HuH-7 (cell line): ENCODE results near the gene SWI5.

ENCODE experiments used
- DNase-seq: peaks from one replicate; pipeline ENCODE4 v3.0.0; 2011; ENCODE audit warnings: low spot score

Gene SWI5

DNA sequence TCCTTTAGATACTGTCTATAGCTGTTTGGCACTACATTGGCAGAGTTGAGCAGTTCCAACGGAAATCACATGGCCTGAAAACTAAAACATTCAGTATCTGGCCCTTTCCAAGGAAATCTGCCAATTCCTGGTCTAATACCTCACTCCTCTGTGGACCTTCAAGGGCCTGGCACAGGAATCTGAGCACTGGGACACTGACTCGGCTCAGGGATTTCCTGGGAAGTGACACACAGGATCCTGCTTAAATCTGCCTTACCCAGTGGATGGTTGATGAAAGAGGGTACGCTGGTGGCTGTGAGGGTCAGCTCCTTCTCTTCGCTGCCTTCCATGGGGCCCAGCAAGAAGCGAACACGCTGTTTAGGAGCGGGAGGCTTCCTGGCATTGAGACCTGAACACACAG, 45.3 kb downstream of the SWI5 start:
- DNase-seq, result no peak

DNA sequence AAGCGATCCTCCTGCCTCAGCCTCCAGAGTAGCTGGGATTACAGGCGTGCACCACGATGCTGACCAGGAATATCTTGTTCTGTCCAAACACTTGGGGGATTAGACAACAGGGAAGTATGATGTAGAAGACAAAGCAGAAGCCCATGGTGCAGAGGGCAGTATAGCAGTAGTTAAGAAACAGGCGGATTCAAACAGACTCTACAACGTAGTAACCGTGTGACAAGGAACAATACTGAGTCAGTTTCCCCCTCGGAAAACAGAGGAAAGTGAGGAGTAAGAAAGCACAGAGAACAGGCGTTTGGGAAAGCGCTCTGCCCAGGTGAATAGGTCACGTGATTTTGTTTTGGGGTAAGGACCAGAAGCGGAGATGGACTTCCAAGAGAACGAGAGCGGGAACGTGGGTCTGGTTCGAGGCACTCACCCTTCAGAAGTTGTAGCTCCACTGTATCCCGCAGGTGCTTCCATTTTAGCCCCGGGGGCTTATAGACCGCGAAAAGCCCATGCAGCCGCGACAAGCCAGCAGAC, 45.9 kb downstream of the SWI5 start:
- DNase-seq, result no peak

DNA sequence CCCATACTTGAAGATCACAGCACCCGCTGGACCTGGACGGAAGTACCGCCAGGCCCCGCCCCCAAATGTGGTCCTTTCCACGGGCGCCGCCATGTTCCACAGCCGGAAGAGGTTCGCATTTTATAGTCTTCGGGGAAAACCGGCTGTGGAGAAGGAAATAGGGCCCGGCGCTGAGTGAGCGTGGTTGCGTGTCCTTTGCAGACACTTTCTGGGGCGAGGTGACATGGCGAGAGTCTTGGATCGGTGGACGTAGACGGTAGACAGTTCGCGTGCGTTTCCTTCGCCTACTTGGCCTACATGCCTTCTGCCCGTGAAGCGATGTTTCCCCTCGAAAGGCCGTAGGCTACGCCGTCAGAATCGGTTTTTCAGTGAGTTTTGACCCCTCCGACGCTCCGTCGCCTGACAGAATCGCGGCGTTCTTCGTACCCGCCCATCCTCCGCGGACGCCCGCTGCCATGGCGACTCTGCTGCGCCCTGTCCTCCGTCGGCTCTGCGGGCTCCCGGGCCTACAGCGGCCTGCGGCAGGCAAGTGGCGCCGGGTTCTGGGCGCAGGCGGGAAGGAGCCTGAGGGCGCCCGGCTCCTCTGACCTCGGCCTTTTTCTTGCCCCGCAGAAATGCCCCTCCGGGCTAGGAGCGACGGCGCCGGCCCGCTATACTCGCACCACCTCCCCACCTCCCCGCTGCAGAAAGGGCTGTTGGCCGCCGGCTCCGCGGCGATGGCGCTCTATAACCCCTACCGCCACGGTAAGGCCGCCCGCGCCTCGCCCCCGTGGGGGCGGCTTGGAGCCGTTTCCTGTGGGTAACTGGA, 46.5 kb downstream of the SWI5 start, which contains the start of the genes COQ4 and TRUB2:
Gene COQ4, plus strand, starts transcription at position 436 of the 808 bp plus-strand sequence. Its CDS starts 20 bp downstream, at position 456.
Gene TRUB2, minus strand, starts transcription at position 44 of the 808 bp plus-strand sequence. Its CDS starts 39 bp downstream, at position 5.
- DNase-seq, result peak; percentile 96

DNA sequence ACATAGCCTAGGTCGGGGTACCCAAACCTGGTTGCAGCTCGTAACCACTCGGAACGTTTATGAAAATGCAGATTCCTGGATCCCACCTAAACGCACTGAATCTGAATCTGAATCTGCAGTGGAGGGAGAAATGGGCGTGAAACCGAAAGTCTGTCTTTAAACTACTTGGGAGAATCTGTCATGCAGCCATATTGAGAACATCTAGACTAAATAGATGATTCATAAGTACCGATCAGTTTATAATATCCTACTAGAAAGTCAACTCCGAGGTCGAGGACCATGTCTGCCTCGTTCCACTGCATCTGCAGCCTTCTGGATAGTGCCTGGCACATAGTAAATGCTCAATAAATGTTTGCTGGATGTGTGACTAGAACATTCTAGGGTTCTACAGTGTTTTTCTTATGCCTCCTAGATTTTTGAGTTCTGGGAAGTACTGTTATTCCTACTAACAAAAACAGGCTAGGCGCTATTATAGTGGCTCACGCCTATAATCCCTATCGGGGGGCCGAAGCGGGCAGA, 47.2 kb downstream of the SWI5 start:
- no peak for DNase-seq

DNA sequence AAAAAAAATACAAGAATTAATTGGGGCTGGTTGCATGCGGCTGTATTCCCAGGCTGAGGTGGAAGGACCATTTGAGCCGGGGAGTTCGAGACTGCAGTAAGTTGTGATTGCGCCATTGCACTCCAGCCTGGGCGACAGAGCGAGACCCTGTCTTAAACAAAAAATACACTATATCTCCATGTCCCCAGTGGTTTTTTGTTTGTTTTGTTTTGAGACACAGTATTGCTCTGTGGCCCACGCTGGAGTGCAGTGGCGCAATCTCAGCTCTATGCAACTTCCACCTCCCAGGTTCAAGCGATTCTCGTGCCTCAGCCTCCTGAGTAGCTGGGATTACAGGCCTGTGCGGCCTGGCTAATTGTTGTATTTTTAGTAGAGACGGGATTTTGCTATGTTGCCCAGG, 47.7 kb downstream of the SWI5 start:
- DNase-seq, result no peak

DNA sequence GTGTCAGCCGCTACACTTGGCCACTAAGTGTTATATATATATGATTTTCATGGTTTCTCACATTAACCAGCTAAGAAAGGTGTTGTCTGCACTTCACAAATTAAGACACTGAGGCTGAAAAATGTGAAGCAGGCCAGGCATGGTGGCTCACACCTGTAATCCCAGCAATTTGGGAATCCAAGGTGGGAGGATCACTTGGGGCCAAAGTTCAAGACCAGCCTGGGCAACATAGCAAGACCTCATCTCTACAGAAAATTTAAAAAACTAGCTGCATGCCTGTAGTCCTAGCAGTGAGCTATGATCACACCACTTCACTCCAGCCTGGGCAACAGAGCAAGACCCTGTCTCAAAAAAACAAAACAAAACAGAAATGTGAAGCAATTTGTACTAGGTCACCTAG, 48.3 kb downstream of the SWI5 start:
- no peak for DNase-seq

DNA sequence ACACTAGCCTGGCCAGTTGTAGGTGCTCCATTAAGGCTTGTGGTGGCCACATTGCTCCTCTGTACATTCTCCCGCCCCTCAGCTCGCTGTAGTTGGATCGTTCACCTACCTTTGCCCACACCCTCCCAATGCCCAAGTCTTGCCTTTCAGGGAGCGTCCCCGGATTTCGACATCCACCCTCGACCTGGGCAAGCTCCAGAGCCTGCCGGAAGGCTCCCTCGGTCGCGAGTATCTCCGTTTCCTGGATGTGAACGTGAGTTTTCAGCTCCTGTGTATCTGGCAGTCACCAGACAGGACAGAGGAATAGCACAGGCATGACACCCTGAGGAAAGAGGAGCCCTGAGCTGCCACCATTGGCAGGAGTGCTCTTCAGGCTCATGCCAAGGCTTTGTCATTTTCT, 49.6 kb downstream of the SWI5 start:
- no peak for DNase-seq

DNA sequence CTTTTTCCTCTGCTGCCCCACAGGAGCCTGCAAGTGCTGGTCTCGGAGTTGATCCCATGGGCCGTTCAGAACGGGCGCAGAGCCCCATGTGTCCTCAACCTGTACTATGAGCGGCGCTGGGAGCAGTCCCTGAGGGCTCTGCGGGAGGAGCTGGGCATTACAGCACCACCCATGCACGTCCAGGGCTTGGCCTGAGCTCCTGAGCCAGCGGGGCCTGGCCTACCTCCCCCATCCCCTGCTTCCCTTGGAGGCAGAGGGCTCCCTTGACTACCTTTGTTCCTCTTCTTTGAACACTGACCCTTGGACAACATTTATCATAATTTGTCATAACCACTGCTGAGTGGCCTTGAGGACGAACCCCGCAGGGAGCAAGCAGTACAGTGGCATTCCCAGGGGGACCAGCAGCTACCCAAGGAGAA, 57.4 kb downstream of the SWI5 start:
- no peak for DNase-seq

DNA sequence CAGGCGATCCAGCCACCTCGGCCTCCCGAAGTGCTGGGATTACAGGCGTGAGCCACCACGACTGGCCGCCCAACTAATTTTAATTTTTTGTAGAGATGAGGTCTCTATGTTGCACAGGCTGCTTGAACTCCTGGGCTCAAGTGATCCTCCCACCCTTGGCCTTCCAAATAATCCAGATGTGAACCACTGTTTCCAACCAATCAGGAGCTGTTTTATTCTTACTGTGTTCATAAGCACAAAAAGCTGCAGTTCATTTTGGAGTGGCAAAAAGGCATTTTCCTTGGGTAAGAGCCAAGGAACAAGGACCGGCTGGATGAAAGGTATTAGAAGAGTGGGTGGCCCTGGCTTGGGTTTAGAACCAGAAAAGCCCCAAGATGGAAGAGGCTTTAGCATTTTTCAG, 59.1 kb downstream of the SWI5 start:
- DNase-seq, result no peak

DNA sequence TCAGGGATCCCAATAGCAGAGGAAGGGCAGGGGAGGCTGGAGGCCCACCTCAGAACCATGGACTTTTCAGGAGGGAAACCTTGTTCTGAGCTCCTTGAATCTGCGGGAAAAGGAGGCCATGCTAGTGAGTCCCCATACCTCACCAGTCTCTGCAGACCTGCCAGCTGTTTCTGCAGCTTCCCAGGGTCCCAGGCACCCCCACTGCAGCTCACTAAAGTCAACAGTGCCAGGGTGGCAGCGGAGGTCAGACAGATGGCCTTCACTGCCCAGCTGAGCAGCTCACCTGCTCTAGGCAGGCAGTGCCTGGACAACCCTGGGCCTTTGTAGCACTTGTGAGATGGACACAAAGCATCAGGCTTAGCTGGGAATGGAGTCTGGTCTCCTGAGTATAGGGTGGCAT, 59.8 kb downstream of the SWI5 start:
- DNase-seq, result no peak

DNA sequence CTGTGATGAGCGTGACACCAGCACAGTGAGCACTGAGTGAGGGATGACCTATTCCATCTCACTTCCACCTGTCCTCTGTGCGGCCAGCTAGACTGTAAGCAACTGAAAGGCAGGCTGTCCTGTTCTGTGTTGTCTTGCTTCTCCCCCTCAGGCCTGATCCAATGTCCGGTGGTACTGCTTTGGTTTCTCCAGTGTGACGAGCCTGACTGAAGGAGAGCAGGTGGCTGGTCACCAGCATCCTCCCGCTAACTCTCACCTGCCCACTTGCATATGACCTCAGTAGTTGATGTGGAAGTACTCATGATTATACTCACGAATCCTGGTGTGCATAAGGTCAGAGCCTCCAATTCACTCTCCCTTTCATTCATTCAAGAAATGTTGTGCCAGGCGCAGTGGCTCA, 61.9 kb downstream of the SWI5 start:
- no peak for DNase-seq
